AG08395 (cell line): Measurements from ENCODE around the gene ROCK1.
A peak's percentile ranks its signal among the peaks of the same experiment; 100 is the strongest.
"Not testable (repeated sequence)": the region's sequence is repeated elsewhere in the genome, so short reads cannot be mapped to it uniquely, and the experiment has no call there.

ENCODE experiments used
- DNase-seq: peaks from one replicate; pipeline ENCODE4 v3.0.0; 2012; ENCODE audit warnings: mixed read lengths, low spot score

ROCK1 gene

GRCh38 chr18:21111346-21112139 is at the start of gene ROCK1:
Gene ROCK1, minus strand, starts transcription at chr18:21111813. Its CDS starts 903 bp downstream, at chr18:21110910.
- DNase-seq = peak; percentile 99

GRCh38 chr18:21155443-21155842 is 43.8 kb upstream of the ROCK1 start:
- DNase-seq = no peak

- DNase-seq = no peak
These were observed 34.4 kb upstream of the ROCK1 start for GRCh38 chr18:21146016-21146415.

- DNase-seq = no peak
These were observed 33.8 kb upstream of the ROCK1 start for GRCh38 chr18:21145371-21145770.

GRCh38 chr18:21141668-21142422 is 30.2 kb upstream of the ROCK1 start:
- DNase-seq = peak; percentile 36

- DNase-seq = not testable (repeated sequence)
These were observed 26.3 kb upstream of the ROCK1 start for GRCh38 chr18:21137719-21138488.

- peak; percentile 19 for DNase-seq
These were observed 23.3 kb upstream of the ROCK1 start for GRCh38 chr18:21134895-21135294.

- DNase-seq = no peak
These were observed 20.8 kb upstream of the ROCK1 start for GRCh38 chr18:21132398-21132918.

- no peak for DNase-seq
These were observed 20.1 kb upstream of the ROCK1 start for GRCh38 chr18:21131698-21132227.

GRCh38 chr18:21129566-21130216 is 18.1 kb upstream of the ROCK1 start:
- peak; percentile 57 for DNase-seq

- no peak for DNase-seq
These were observed 11.8 kb upstream of the ROCK1 start for GRCh38 chr18:21123290-21123926.

GRCh38 chr18:21118806-21119205 is 7.2 kb upstream of the ROCK1 start:
- no peak for DNase-seq

- DNase-seq = peak; percentile 73
These were observed 6.0 kb upstream of the ROCK1 start for GRCh38 chr18:21117409-21118131.

- DNase-seq = peak; percentile 65
These were observed 4.2 kb upstream of the ROCK1 start for GRCh38 chr18:21115519-21116411.

- DNase-seq = no peak
These were observed 1.0 kb upstream of the ROCK1 start for GRCh38 chr18:21112543-21113105.

- no peak for DNase-seq
These were observed 494 bp upstream of the ROCK1 start for GRCh38 chr18:21112140-21112473.

- DNase-seq = no peak
These were observed 784 bp downstream of the ROCK1 start for GRCh38 chr18:21110713-21111345.

- DNase-seq = no peak
These were observed 1.5 kb downstream of the ROCK1 start for GRCh38 chr18:21109936-21110712.
